ENCODE results near the gene TCTN1.
"Not testable (repeated sequence)": the region's sequence is repeated elsewhere in the genome, so short reads cannot be mapped to it uniquely, and the experiment has no call there.

The TCTN1 gene

GRCh38 chr12:110585231-110585799 is 28.6 kb upstream of the TCTN1 start:
- DNase-seq (ENCODE audit: low spot score), result no peak

- DNase-seq (ENCODE audit: low spot score), result not testable (repeated sequence)
These were observed 26.8 kb upstream of the TCTN1 start for GRCh38 chr12:110587102-110587501.

GRCh38 chr12:110590059-110590458 is 23.9 kb upstream of the TCTN1 start:
- DNase-seq (ENCODE audit: low spot score), result no peak

- no peak for DNase-seq (ENCODE audit: low spot score)
These were observed 23.1 kb upstream of the TCTN1 start for GRCh38 chr12:110590806-110591326.

- peak; percentile 49 for DNase-seq (ENCODE audit: low spot score)
These were observed 22.4 kb upstream of the TCTN1 start for GRCh38 chr12:110591451-110592051.

GRCh38 chr12:110592078-110592477 is 21.9 kb upstream of the TCTN1 start:
- DNase-seq (ENCODE audit: low spot score), result no peak

- DNase-seq (ENCODE audit: low spot score), result not testable (repeated sequence)
These were observed 21.0 kb upstream of the TCTN1 start for GRCh38 chr12:110592919-110593318.

GRCh38 chr12:110597885-110598284 is 16.0 kb upstream of the TCTN1 start:
- DNase-seq (ENCODE audit: low spot score), result no peak

GRCh38 chr12:110599334-110599733 is 14.6 kb upstream of the TCTN1 start:
- no peak for DNase-seq (ENCODE audit: low spot score)

GRCh38 chr12:110600254-110600653 is 13.7 kb upstream of the TCTN1 start:
- DNase-seq (ENCODE audit: low spot score), result no peak

- DNase-seq (ENCODE audit: low spot score), result peak; percentile 62
These were observed 11.7 kb upstream of the TCTN1 start for GRCh38 chr12:110602085-110602814.

- no peak for DNase-seq (ENCODE audit: low spot score)
These were observed 7.7 kb upstream of the TCTN1 start for GRCh38 chr12:110606253-110606611.

- no peak for DNase-seq (ENCODE audit: low spot score)
These were observed 708 bp upstream of the TCTN1 start for GRCh38 chr12:110613071-110613770.

- DNase-seq (ENCODE audit: low spot score), result no peak
These were observed 1.2 kb downstream of the TCTN1 start for GRCh38 chr12:110615171-110615570.

GRCh38 chr12:110616471-110617115 is 2.7 kb downstream of the TCTN1 start:
- DNase-seq (ENCODE audit: low spot score), result no peak

- DNase-seq (ENCODE audit: low spot score), result no peak
These were observed 5.6 kb downstream of the TCTN1 start for GRCh38 chr12:110619534-110619953.

- DNase-seq (ENCODE audit: low spot score), result peak; percentile 24
These were observed 8.7 kb downstream of the TCTN1 start for GRCh38 chr12:110622582-110622981.

GRCh38 chr12:110627500-110628195 is 13.7 kb downstream of the TCTN1 start:
- DNase-seq (ENCODE audit: low spot score), result no peak

GRCh38 chr12:110635055-110635454 is 21.1 kb downstream of the TCTN1 start:
- DNase-seq (ENCODE audit: low spot score), result no peak

GRCh38 chr12:110636516-110636915 is 22.6 kb downstream of the TCTN1 start:
- no peak for DNase-seq (ENCODE audit: low spot score)

- DNase-seq (ENCODE audit: low spot score), result no peak
These were observed 24.0 kb downstream of the TCTN1 start for GRCh38 chr12:110637869-110638441.

Measured in HuH-7 (cell line).